ENCODE measurements around the gene CCL24.

Gene CCL24

DNA sequence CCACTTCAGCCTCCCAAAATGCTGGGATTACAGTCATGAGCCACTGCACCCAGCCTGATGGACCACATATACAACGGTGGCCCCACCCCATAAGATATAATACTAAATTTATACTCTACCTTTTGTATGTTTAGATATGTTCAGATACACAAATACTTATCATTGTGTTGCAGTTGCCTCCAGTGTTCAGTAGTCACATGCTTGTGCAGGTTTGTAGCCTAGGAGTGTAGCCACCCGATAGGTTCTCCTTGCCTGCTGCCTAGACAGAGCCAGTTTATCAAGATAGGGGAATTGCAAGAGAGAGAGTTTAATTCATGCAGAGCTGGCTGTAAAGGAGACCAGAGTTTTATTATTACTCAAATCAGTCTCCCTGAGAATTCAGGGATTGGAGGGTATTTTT lies 9.6 kb downstream of the CCL24 start:
- TF ChIP-seq FOXM1 (IDR thresholded peaks at IDR 0.05; ENCODE audit: borderline replicate concordance, low read depth) (no peak), RAD21 (IDR thresholded peaks at IDR 0.05; ENCODE audit: low read depth) (no peak), CEBPB (IDR thresholded peaks at IDR 0.05) (no peak), TEAD4 (IDR thresholded peaks at IDR 0.05) (no peak), NFIC (IDR thresholded peaks at IDR 0.05) (no peak), CREB1 (IDR thresholded peaks at IDR 0.05; ENCODE audit: low read depth) (no peak), YY1 (IDR thresholded peaks at IDR 0.05; ENCODE audit: low read depth) (no peak), TCF12 (IDR thresholded peaks at IDR 0.05; ENCODE audit: low read depth) (no peak), ZBTB7A (IDR thresholded peaks at IDR 0.05; ENCODE audit: low read depth) (no peak), TAF1 (IDR thresholded peaks at IDR 0.05; ENCODE audit: low read depth) (no peak), EP300 (IDR thresholded peaks at IDR 0.05; ENCODE audit: borderline replicate concordance) (no peak), USF1 (IDR thresholded peaks at IDR 0.05) (no peak), EGR1 (IDR thresholded peaks at IDR 0.05) (no peak)
- TF ChIP-seq, protein P1, sequence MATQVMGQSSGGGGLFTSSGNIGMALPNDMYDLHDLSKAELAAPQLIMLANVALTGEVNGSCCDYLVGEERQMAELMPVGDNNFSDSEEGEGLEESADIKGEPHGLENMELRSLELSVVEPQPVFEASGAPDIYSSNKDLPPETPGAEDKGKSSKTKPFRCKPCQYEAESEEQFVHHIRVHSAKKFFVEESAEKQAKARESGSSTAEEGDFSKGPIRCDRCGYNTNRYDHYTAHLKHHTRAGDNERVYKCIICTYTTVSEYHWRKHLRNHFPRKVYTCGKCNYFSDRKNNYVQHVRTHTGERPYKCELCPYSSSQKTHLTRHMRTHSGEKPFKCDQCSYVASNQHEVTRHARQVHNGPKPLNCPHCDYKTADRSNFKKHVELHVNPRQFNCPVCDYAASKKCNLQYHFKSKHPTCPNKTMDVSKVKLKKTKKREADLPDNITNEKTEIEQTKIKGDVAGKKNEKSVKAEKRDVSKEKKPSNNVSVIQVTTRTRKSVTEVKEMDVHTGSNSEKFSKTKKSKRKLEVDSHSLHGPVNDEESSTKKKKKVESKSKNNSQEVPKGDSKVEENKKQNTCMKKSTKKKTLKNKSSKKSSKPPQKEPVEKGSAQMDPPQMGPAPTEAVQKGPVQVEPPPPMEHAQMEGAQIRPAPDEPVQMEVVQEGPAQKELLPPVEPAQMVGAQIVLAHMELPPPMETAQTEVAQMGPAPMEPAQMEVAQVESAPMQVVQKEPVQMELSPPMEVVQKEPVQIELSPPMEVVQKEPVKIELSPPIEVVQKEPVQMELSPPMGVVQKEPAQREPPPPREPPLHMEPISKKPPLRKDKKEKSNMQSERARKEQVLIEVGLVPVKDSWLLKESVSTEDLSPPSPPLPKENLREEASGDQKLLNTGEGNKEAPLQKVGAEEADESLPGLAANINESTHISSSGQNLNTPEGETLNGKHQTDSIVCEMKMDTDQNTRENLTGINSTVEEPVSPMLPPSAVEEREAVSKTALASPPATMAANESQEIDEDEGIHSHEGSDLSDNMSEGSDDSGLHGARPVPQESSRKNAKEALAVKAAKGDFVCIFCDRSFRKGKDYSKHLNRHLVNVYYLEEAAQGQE (IDR thresholded peaks at IDR 0.05; ENCODE audit: low read depth): no peak
- TF ChIP-seq, protein P2, sequence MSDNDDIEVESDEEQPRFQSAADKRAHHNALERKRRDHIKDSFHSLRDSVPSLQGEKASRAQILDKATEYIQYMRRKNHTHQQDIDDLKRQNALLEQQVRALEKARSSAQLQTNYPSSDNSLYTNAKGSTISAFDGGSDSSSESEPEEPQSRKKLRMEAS (IDR thresholded peaks at IDR 0.05): no peak

- TF ChIP-seq NFIC (IDR thresholded peaks at IDR 0.05) (no peak), YY1 (IDR thresholded peaks at IDR 0.05; ENCODE audit: low read depth) (no peak)
Observed at GRCh38 chr7:75802552-75802821, 11.1 kb downstream of the CCL24 start.

- TF ChIP-seq, protein P2 (IDR thresholded peaks at IDR 0.05): no peak
- no peak for TF ChIP-seq TEAD4 (IDR thresholded peaks at IDR 0.05)
- no peak for TF ChIP-seq CEBPB (IDR thresholded peaks at IDR 0.05)
- TF ChIP-seq USF1 (IDR thresholded peaks at IDR 0.05): no peak
- no peak for TF ChIP-seq RAD21 (IDR thresholded peaks at IDR 0.05; ENCODE audit: low read depth)
- TF ChIP-seq TAF1 (IDR thresholded peaks at IDR 0.05; ENCODE audit: low read depth): no peak
- TF ChIP-seq CREB1 (IDR thresholded peaks at IDR 0.05; ENCODE audit: low read depth): no peak
- TF ChIP-seq, protein P1 (IDR thresholded peaks at IDR 0.05; ENCODE audit: low read depth): no peak
Observed at GRCh38 chr7:75798770-75799169, 14.8 kb downstream of the CCL24 start.

DNA sequence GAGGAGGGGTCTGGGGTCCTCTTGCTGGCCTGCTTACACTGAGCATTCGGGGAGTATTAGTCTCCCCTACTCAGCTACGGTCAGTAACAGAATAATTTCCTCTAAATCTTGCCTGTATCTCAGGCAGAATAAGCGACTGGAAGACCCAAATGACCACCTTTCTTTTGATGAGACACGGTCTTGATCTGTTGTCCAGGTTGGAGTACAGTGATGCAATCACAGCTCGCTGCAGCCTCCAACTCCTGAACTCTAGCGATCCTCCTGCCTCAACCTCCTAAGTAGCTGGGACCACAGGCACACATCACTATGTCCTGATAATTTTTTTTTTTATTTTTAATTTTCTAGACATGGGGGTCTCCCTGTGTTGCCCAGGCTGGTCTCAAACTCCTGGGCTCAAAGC lies 17.2 kb downstream of the CCL24 start:
- TF ChIP-seq CREB1 (IDR thresholded peaks at IDR 0.05; ENCODE audit: low read depth): no peak
- TF ChIP-seq TAF1 (IDR thresholded peaks at IDR 0.05; ENCODE audit: low read depth): no peak
- no peak for TF ChIP-seq FOXM1 (IDR thresholded peaks at IDR 0.05; ENCODE audit: borderline replicate concordance, low read depth)
- TF ChIP-seq USF1 (IDR thresholded peaks at IDR 0.05): no peak
- TF ChIP-seq RAD21 (IDR thresholded peaks at IDR 0.05; ENCODE audit: low read depth): no peak
- TF ChIP-seq, protein P2 (IDR thresholded peaks at IDR 0.05): no peak
- TF ChIP-seq, protein P1 (IDR thresholded peaks at IDR 0.05; ENCODE audit: low read depth): no peak
- TF ChIP-seq ZBTB7A (IDR thresholded peaks at IDR 0.05; ENCODE audit: low read depth): no peak
- no peak for TF ChIP-seq TEAD4 (IDR thresholded peaks at IDR 0.05)
- TF ChIP-seq CEBPB (IDR thresholded peaks at IDR 0.05): no peak
- TF ChIP-seq EGR1 (IDR thresholded peaks at IDR 0.05): no peak
- no peak for TF ChIP-seq NFIC (IDR thresholded peaks at IDR 0.05)
- TF ChIP-seq TCF12 (IDR thresholded peaks at IDR 0.05; ENCODE audit: low read depth): no peak

Measured in Ishikawa (cell line).